ENCODE measurements around the gene ZNF805.

DNA sequence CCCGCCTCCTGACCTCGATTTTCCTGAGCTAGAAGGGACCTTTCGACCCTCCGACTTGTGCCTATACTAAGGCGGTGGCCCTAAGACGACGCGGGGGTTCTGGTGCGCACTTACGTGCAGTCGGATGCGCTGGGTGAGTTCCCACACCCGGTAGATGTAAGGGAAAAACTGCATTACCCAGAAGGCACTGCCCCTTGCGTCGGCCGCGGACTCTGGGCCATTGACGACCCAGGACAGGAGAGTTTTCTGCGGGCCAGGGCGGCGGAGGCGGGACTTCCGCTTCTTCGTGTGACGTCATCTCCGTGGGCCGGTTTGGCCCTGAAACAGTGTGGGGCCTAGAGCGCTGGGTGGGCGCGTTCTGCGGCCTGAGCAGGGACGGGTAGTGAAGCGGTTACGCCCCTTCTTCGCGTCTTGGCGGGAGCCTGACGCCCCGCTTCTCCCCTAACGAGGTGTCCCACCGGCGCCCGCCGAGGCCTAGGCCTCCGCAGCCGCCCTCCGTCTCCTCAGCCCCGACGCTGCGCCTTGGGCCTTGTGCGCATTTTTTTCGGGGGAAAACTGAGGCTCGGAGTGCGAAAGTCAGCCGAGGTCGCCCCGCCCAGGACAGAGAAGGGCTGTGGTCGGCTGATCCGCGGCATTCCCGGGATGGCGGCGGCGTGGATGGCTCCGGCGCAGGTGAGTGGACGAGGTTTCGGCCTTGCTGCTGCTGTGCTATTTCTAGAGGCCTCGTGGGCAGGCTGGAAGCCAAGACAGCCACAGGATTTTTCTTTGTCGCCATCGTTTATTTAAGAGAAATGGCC, 39.9 kb downstream of the ZNF805 start, which contains the start of gene ZNF460:
- TF ChIP-seq CTCF (conservative IDR thresholded peaks at IDR 0.05; ENCODE audit: low read depth, low read length): no peak
- TF ChIP-seq EZH2phosphoT487 (IDR thresholded peaks at IDR 0.05; ENCODE audit: borderline replicate concordance, low read length): no peak
- TF ChIP-seq EZH2 (IDR thresholded peaks at IDR 0.05; ENCODE audit: low read length, unreplicated experiment): no peak
